Endodermal cell (in vitro differentiated cells): ENCODE measurements around the gene HSPA9. TPM values are rescaled to one million over a fixed set of nuclear protein-coding genes. Genes with fewer than 3 reads are reported as not detected.

Experiments used
- DNase-seq: peaks from one replicate; pipeline ENCODE4 v3.0.0-alpha.2; 2017
- H3K27ac ChIP-seq: 2 replicates; pipeline ENCODE4 v1.5.1; 2013; ENCODE audit warnings: mild to moderate bottlenecking, low read depth, low read length, moderate library complexity
- H3K27me3 ChIP-seq: 2 replicates; pipeline ENCODE4 v1.6.1; 2013; ENCODE audit warnings: mild to moderate bottlenecking, low read length, moderate library complexity; ENCODE audit not compliant: insufficient read depth, control insufficient read depth, poor library complexity, severe bottlenecking
- H3K36me3 ChIP-seq: 2 replicates; pipeline ENCODE4 v1.7.0; 2013; ENCODE audit warnings: mild to moderate bottlenecking, low read length, moderate library complexity; ENCODE audit not compliant: control insufficient read depth, insufficient read depth
- H3K4me1 ChIP-seq: one replicate; pipeline ENCODE4 v1.7.0; 2013; ENCODE audit warnings: low read length; ENCODE audit not compliant: control insufficient read depth, insufficient read depth
- H3K4me3 ChIP-seq: 2 replicates; pipeline ENCODE4 v1.5.1; 2013; ENCODE audit warnings: mild to moderate bottlenecking, low read length, moderate library complexity
- H3K9ac ChIP-seq: 2 replicates; pipeline ENCODE4 v1.6.1; 2013; ENCODE audit warnings: mild to moderate bottlenecking, low read length, moderate library complexity; ENCODE audit not compliant: poor library complexity, severe bottlenecking; ENCODE audit errors: extremely low read depth
- H3K9me3 ChIP-seq: 2 replicates; pipeline ENCODE4 v1.6.1; 2013; ENCODE audit warnings: mild to moderate bottlenecking, low read length, moderate library complexity; ENCODE audit not compliant: control insufficient read depth
- H3K27ac Mint-ChIP-seq: 2 replicates; pipeline ENCODE4 v1.8.0; 2020; ENCODE audit warnings: mixed read lengths
- H3K27me3 Mint-ChIP-seq: 2 replicates; pipeline ENCODE4 v1.8.0; 2021; ENCODE audit warnings: mild to moderate bottlenecking, mixed read lengths; ENCODE audit not compliant: insufficient read depth
- H3K36me3 Mint-ChIP-seq: 2 replicates; pipeline ENCODE4 v1.8.0; 2020; ENCODE audit warnings: low read depth, mixed read lengths
- H3K4me1 Mint-ChIP-seq: 2 replicates; pipeline ENCODE4 v1.8.0; 2020; ENCODE audit warnings: mixed read lengths
- H3K4me3 Mint-ChIP-seq: 2 replicates; pipeline ENCODE4 v1.8.0; 2020; ENCODE audit warnings: mild to moderate bottlenecking, moderate library complexity, mixed read lengths
- H3K9me3 Mint-ChIP-seq: 2 replicates; pipeline ENCODE4 v1.8.0; 2020; ENCODE audit warnings: mild to moderate bottlenecking, mixed read lengths
- CTCF ChIP-seq: fragments of 200-600 bp; sonication (generic); conservative IDR thresholded peaks from 2 replicates; pipeline ENCODE4 v1.5.0; 2021; ENCODE audit warnings: antibody characterized with exemption, mild to moderate bottlenecking
- WGBS, 2 experiments: methylation state at CpG; one replicate each; pipeline versions ENCODE4 v1.1.5 to v1.1.7; 2013; ENCODE audit warnings: missing lambda C conversion rate in 2 of 2, mixed read lengths in 1 of 2; ENCODE audit not compliant: insufficient coverage in 1 of 2, insufficient read length in 1 of 2; 5-methylcytosine and 5-hydroxymethylcytosine counted together
- total RNA-seq, 2 donors: library from RNA; stranded (reverse); fragmentation: NEBNext Ultra II Directional in 1 of 2; extraction: Animal tissue kit (Norgen Biotek cat#: 25700) in 1 of 2; gene quantifications; 2 replicates in 1 of 2; 3 replicates in 1 of 2; pipeline ENCODE4 v1.2.1, GENCODE V29; 2021

The HSPA9 gene
- total RNA-seq, 2 donors from 2014 or later: 201 to 212 TPM

DNA sequence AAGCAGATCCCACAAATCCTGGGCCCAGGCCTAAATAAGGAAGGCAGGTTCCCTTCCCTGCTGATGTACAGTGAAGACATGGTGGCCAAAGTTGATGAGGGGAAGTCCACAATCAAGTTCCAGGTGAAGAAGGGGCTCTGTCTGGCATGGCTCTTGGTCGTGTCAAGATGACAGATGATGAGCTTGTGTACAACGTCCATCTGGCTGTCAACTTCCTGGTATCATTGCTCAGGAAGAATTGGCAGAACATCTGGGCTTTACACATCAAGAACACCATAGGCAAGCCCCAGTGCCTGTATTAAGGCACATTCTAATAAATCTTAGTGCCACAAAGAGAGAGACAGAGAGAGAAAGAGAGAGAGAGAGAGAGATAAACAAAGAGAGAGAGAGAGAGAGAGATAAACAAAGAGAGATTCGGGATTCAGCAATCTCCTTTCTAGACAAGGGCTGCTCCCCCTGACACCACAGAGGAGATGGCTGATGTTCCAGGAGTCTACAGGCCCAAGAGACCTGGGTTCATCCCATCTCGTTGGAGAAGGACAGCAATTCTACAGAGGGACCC, 45.5 kb upstream of the HSPA9 start:
- H3K27me3 Mint-ChIP-seq: no peaks in the 10 kb centered on the region
- H3K9me3 Mint-ChIP-seq: no peaks in the 10 kb centered on the region
- no peak overlapping the region for H3K4me3 Mint-ChIP-seq
- WGBS, 2 experiments: 87 to 94% methylated on average over 4 of the region's 4 CpGs
- H3K9ac ChIP-seq: no peak overlapping the region
- no peaks in the 10 kb centered on the region for H3K4me1 ChIP-seq
- H3K27ac Mint-ChIP-seq: no peak overlapping the region
- H3K27me3 ChIP-seq: no peaks in the 10 kb centered on the region
- TF ChIP-seq CTCF: no peak
- H3K9me3 ChIP-seq: no peaks in the 10 kb centered on the region
- no peaks in the 10 kb centered on the region for H3K36me3 Mint-ChIP-seq
- H3K4me1 Mint-ChIP-seq: no peaks in the 10 kb centered on the region
- DNase-seq: no peak
- H3K4me3 ChIP-seq: no peak overlapping the region
- H3K27ac ChIP-seq: no peak overlapping the region
- no peaks in the 10 kb centered on the region for H3K36me3 ChIP-seq

- Mint-ChIP-seq H3K27me3 (no peaks in the 10 kb centered on the region), H3K9me3 (no peaks in the 10 kb centered on the region), H3K27ac (no peak overlapping the region), H3K4me3 (no peak overlapping the region), H3K36me3 (no peaks in the 10 kb centered on the region), H3K4me1 (peaks cover 2% of the 10 kb centered on the region)
- DNase-seq: no peak
- H3K4me1 ChIP-seq: no peaks in the 10 kb centered on the region
- H3K9ac ChIP-seq: no peak overlapping the region
- TF ChIP-seq CTCF: no peak
- no peaks in the 10 kb centered on the region for H3K27me3 ChIP-seq
- H3K4me3 ChIP-seq: no peak overlapping the region
- no peak overlapping the region for H3K27ac ChIP-seq
- no peaks in the 10 kb centered on the region for H3K9me3 ChIP-seq
- H3K36me3 ChIP-seq: no peaks in the 10 kb centered on the region
- 95 to 97% methylated on average over 4 to 5 of the region's 5 CpGs for WGBS, 2 experiments
Measured at GRCh38 chr5:138616508-138616907, 41.3 kb upstream of the HSPA9 start.

- WGBS, 2 experiments: 84 to 87% methylated on average over 2 to 3 of the region's 3 CpGs
- no peaks in the 10 kb centered on the region for H3K27me3 Mint-ChIP-seq
- H3K4me3 ChIP-seq: no peak overlapping the region
- no peaks in the 10 kb centered on the region for H3K9me3 ChIP-seq
- no peak overlapping the region for H3K27ac ChIP-seq
- no peaks in the 10 kb centered on the region for H3K27me3 ChIP-seq
- H3K4me1 ChIP-seq: no peaks in the 10 kb centered on the region
- no peaks in the 10 kb centered on the region for H3K36me3 ChIP-seq
- no peaks in the 10 kb centered on the region for H3K9me3 Mint-ChIP-seq
- H3K4me1 Mint-ChIP-seq: peaks cover 10% of the 10 kb centered on the region
- H3K9ac ChIP-seq: no peak overlapping the region
- H3K36me3 Mint-ChIP-seq: no peaks in the 10 kb centered on the region
- DNase-seq: no peak
- TF ChIP-seq CTCF: no peak
- no peak overlapping the region for H3K27ac Mint-ChIP-seq
- no peak overlapping the region for H3K4me3 Mint-ChIP-seq
Measured at GRCh38 chr5:138615461-138615860, 40.3 kb upstream of the HSPA9 start.
